ENCODE data around the gene RPL15.

RPL15 gene

GRCh38 chr3:23961066-23961465 lies 44.1 kb downstream of the RPL15 start:
- DNase-seq (ENCODE audit: low read depth in 2 of 2), result no peak

- DNase-seq (ENCODE audit: low read depth in 2 of 2), result no peak
These were observed 45.0 kb downstream of the RPL15 start for GRCh38 chr3:23961913-23962312.

- DNase-seq (ENCODE audit: low read depth in 2 of 2), result no peak
These were observed 47.8 kb downstream of the RPL15 start for GRCh38 chr3:23964537-23965235.

- DNase-seq (ENCODE audit: low read depth in 2 of 2), result peak; percentile 75 to 82
These were observed 49.4 kb downstream of the RPL15 start for GRCh38 chr3:23966328-23966727.

- no peak for DNase-seq (ENCODE audit: low read depth in 2 of 2)
These were observed 51.7 kb downstream of the RPL15 start for GRCh38 chr3:23968463-23969184.

- no peak for DNase-seq (ENCODE audit: low read depth in 2 of 2)
These were observed 52.5 kb downstream of the RPL15 start for GRCh38 chr3:23969393-23969792.

Data from fibroblast of skin of left biceps (primary cell).